HG03175 (cell line): ENCODE measurements around the gene BRINP3.
"Not testable (repeated sequence)": the region's sequence is repeated elsewhere in the genome, so short reads cannot be mapped to it uniquely, and the experiment has no call there.

Experiments
- ATAC-seq: cut with Tn5 transposase; IDR thresholded peaks from one replicate; pipeline ENCODE4 v1.9.1; 2021; ENCODE audit warnings: mild to moderate bottlenecking, moderate library complexity; ENCODE audit not compliant: unreplicated experiment

The BRINP3 gene

GRCh38 chr1:190477762-190478148 is at the start of gene BRINP3:
Gene BRINP3 (minus strand): TSS chr1:190477864.
- ATAC-seq = no peak

- ATAC-seq = no peak
These were observed 33.9 kb upstream of the BRINP3 start for GRCh38 chr1:190511554-190511953.

GRCh38 chr1:190507357-190507756 is 29.7 kb upstream of the BRINP3 start:
- no peak for ATAC-seq

- ATAC-seq = not testable (repeated sequence)
These were observed 26.9 kb upstream of the BRINP3 start for GRCh38 chr1:190504539-190504938.

GRCh38 chr1:190497565-190497964 is 19.9 kb upstream of the BRINP3 start:
- ATAC-seq = no peak

- ATAC-seq = no peak
These were observed 16.8 kb upstream of the BRINP3 start for GRCh38 chr1:190494451-190494850.

GRCh38 chr1:190491404-190491803 is 13.7 kb upstream of the BRINP3 start:
- no peak for ATAC-seq

GRCh38 chr1:190484045-190484444 is 6.4 kb upstream of the BRINP3 start:
- ATAC-seq = no peak

- no peak for ATAC-seq
These were observed 2.6 kb upstream of the BRINP3 start for GRCh38 chr1:190480231-190480630.

GRCh38 chr1:190479516-190479915 is 1.9 kb upstream of the BRINP3 start:
- ATAC-seq = no peak

- ATAC-seq = no peak
These were observed 1.4 kb upstream of the BRINP3 start for GRCh38 chr1:190479050-190479397.

GRCh38 chr1:190478149-190479049 is 735 bp upstream of the BRINP3 start:
- no peak for ATAC-seq

- no peak for ATAC-seq
These were observed 858 bp downstream of the BRINP3 start for GRCh38 chr1:190476806-190477205.

GRCh38 chr1:190476321-190476720 is 1.3 kb downstream of the BRINP3 start:
- ATAC-seq = no peak

- no peak for ATAC-seq
These were observed 2.1 kb downstream of the BRINP3 start for GRCh38 chr1:190475421-190476141.

- no peak for ATAC-seq
These were observed 2.9 kb downstream of the BRINP3 start for GRCh38 chr1:190474650-190475211.

- no peak for ATAC-seq
These were observed 3.7 kb downstream of the BRINP3 start for GRCh38 chr1:190474010-190474409.

GRCh38 chr1:190472494-190472893 is 5.2 kb downstream of the BRINP3 start:
- ATAC-seq = no peak

- no peak for ATAC-seq
These were observed 5.6 kb downstream of the BRINP3 start for GRCh38 chr1:190472042-190472441.

- ATAC-seq = no peak
These were observed 13.0 kb downstream of the BRINP3 start for GRCh38 chr1:190464690-190465089.

- no peak for ATAC-seq
These were observed 21.5 kb downstream of the BRINP3 start for GRCh38 chr1:190456129-190456528.

- ATAC-seq = no peak
These were observed 22.0 kb downstream of the BRINP3 start for GRCh38 chr1:190455631-190456030.
